ENCODE results near the gene PARP6. TPM values are rescaled to one million over a fixed set of nuclear protein-coding genes. Genes with fewer than 3 reads are reported as not detected.

Gene PARP6
- total and polyA plus RNA-seq, 2 of the 8 experiments (the other 6 are each of a cell fraction or from before 2014, with no cell fraction given), result 39.8 to 45.3 TPM

DNA sequence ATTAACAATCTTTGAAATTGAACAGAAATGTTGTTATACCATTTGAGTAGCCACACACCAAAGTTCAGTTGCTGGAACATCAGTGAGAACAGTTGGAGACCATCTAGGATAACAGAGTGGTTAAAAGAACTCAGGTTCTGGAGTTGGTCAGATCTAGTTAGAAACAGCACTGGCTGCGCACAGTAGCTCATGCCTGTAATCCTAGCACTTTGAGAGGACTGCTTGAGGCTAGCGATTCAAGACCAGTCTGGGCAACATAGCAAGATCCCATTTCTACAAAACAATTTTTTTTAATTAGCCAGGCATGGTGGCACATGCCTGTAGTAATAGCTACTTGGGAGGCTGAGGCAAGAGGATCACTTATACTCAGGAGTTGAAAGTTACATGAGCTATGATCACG is 33.8 kb downstream of the PARP6 start:
- no peak overlapping the region for H4K5ac ChIP-seq (ENCODE audit: insufficient read length, low read depth, low read length)
- POLR2A ChIA-PET (ENCODE audit: partially characterized antibody), result interaction anchor here (0.6 to 6.3 kb wide), 5 partner anchors 7 to 33 kb away, joined by 3 to 66 read pairs (median 9); partner anchors contain the start of gene PKM
- no peak overlapping the region for H2BK20ac ChIP-seq (ENCODE audit: low read length)
- H3K18ac ChIP-seq (ENCODE audit: extremely low read depth, low read length), result no peak overlapping the region
- H2AK5ac ChIP-seq (ENCODE audit: low read depth, low read length), result no peak overlapping the region
- no peak overlapping the region for H3K56ac ChIP-seq (replicated peaks; ENCODE audit: insufficient read length, low read depth, low read length)
- no peak overlapping the region for H3K14ac ChIP-seq (ENCODE audit: insufficient read length)
- H3K4me1 ChIP-seq (replicated peaks in 1 of 4; ENCODE audit: control insufficient read depth in 3 of 4, insufficient read depth in 4 of 4, low read length in 3 of 4), result peaks cover 0 to 13% (median 4%) of the 10 kb centered on the region in 4 experiments; a peak in 4 of 7 replicates
- peaks cover 22 to 86% (median 55%) of the 10 kb centered on the region in 4 experiments for H3K27me3 ChIP-seq (replicated peaks in 1 of 4; ENCODE audit: control insufficient read depth in 3 of 4, extremely low read depth in 1 of 4, insufficient read depth in 3 of 4, low read length in 3 of 4)
- H4K20me1 ChIP-seq (replicated peaks in 1 of 2; ENCODE audit: control insufficient read depth in 1 of 2, insufficient read depth in 2 of 2, low read length in 2 of 2), result peaks cover 8 to 9% of the 10 kb centered on the region in 2 experiments
- H3K9ac ChIP-seq (replicated peaks in 1 of 4; ENCODE audit: extremely low read depth in 1 of 4, low read depth in 3 of 4, low read length in 3 of 4), result no peak overlapping the region
- no peaks in the 10 kb centered on the region for H3K9me3 ChIP-seq (ENCODE audit: insufficient read depth in 2 of 2, low read depth in 1 of 2, low read length in 1 of 2)
- H2BK15ac ChIP-seq (ENCODE audit: low read length), result no peak overlapping the region
- H3K27ac ChIP-seq (ENCODE audit: low read depth, low read length), result no peak overlapping the region
- H3K4me2 ChIP-seq (ENCODE audit: insufficient read depth in 1 of 2, low read depth in 2 of 2, low read length in 2 of 2), result no peak overlapping the region
- FAIRE-seq, result no peak
- H2BK120ac ChIP-seq (replicated peaks; ENCODE audit: low read depth, low read length), result no peak overlapping the region
- H4K8ac ChIP-seq (ENCODE audit: extremely low read depth, insufficient read depth, low read length), result no peak overlapping the region
- CTCF ChIA-PET (ENCODE audit: partially characterized antibody), result interaction anchor here (0.9 to 4.8 kb wide), 4 partner anchors 11 to 75 kb away, joined by 3 to 29 read pairs (median 16); partner anchors contain the start of gene GRAMD2A
- no peak overlapping the region for H3K4ac ChIP-seq (replicated peaks; ENCODE audit: insufficient read length, low read depth, low read length)
- peaks cover 3 to 22% (median 15%) of the 10 kb centered on the region in 4 experiments; a peak in 6 of 8 replicates for H3K36me3 ChIP-seq (ENCODE audit: control insufficient read depth in 2 of 4, insufficient read depth in 4 of 4, low read length in 3 of 4)
- H3K79me2 ChIP-seq (ENCODE audit: control insufficient read depth in 1 of 2, insufficient read depth in 2 of 2, low read length in 2 of 2), result no peaks in the 10 kb centered on the region
- H3K23me2 ChIP-seq (ENCODE audit: low read depth, low read length), result no peaks in the 10 kb centered on the region
- no peak for DNase-seq (ENCODE audit: low read depth in 1 of 2, low spot score in 2 of 2)
- no peaks in the 10 kb centered on the region for H3K79me1 ChIP-seq (ENCODE audit: low read depth, low read length)
- no peak overlapping the region for H2BK12ac ChIP-seq (ENCODE audit: low read depth, low read length)
- 91% methylated on average over 3 of the region's 3 CpGs; no CpG with 5 or more reads in 1 of the 2 experiments for WGBS, 2 experiments (ENCODE audit: extremely low coverage in 1 of 2, insufficient coverage in 1 of 2, insufficient read length in 1 of 2, insufficient replicate concordance in 2 of 2, low coverage in 1 of 2, low lambda C conversion rate in 2 of 2, missing lambda C conversion rate in 1 of 2)
- no peak overlapping the region for H3K23ac ChIP-seq (ENCODE audit: insufficient read length)
- H4K91ac ChIP-seq (replicated peaks; ENCODE audit: insufficient read length, low read length), result no peak overlapping the region
- no peak overlapping the region for H2BK5ac ChIP-seq (ENCODE audit: low read depth, low read length)
- no peak overlapping the region for H2AFZ ChIP-seq (ENCODE audit: low read length)
- no peak overlapping the region for H3K4me3 ChIP-seq (ENCODE audit: extremely low read depth in 1 of 4, insufficient read depth in 2 of 4, low read depth in 3 of 4, low read length in 4 of 4)
- TF ChIP-seq RAD21 (IDR thresholded peaks at IDR 0.05 in 1 of 2, conservative IDR thresholded peaks at IDR 0.05 in 1 of 2; ENCODE audit: low read depth in 2 of 2, low read length in 2 of 2) (no peak), SP1 (IDR thresholded peaks at IDR 0.05; ENCODE audit: low read depth, low read length) (no peak), SAP30 (IDR thresholded peaks at IDR 0.05; ENCODE audit: insufficient read depth, insufficient replicate concordance, low read length) (no peak), BRCA1 (IDR thresholded peaks at IDR 0.05; ENCODE audit: low read depth, low read length) (no peak), KDM1A (IDR thresholded peaks at IDR 0.05; ENCODE audit: borderline replicate concordance, low read length) (no peak), NRF1 (IDR thresholded peaks at IDR 0.05; ENCODE audit: low read depth, low read length) (no peak), POLR2AphosphoS5 (IDR thresholded peaks at IDR 0.05; ENCODE audit: low read depth, low read length) (no peak), SIN3A (conservative IDR thresholded peaks at IDR 0.05 in 1 of 2, IDR thresholded peaks at IDR 0.05 in 1 of 2; ENCODE audit: low read depth in 1 of 2, low read length in 2 of 2) (no peak), TEAD4 (IDR thresholded peaks at IDR 0.05; ENCODE audit: low read depth, low read length) (no peak), CHD2 (IDR thresholded peaks at IDR 0.05; ENCODE audit: low read length) (no peak), CBX5 (IDR thresholded peaks at IDR 0.05; ENCODE audit: low read depth, low read length) (no peak), ASH2L (IDR thresholded peaks at IDR 0.05; ENCODE audit: low read length) (no peak)
- TF ChIP-seq, protein P1, sequence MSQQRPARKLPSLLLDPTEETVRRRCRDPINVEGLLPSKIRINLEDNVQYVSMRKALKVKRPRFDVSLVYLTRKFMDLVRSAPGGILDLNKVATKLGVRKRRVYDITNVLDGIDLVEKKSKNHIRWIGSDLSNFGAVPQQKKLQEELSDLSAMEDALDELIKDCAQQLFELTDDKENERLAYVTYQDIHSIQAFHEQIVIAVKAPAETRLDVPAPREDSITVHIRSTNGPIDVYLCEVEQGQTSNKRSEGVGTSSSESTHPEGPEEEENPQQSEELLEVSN (IDR thresholded peaks at IDR 0.05), result no peak

Data from H1 (cell line).